ENCODE measurements around the gene DYSF.

DYSF gene

GRCh38 chr2:71604726-71605120 lies 151.4 kb downstream of the DYSF start:
- TF ChIP-seq FOXK2 (IDR thresholded peaks at IDR 0.05) (no peak), TARDBP (IDR thresholded peaks at IDR 0.05) (no peak), HDGF (IDR thresholded peaks at IDR 0.05; ENCODE audit: borderline replicate concordance) (no peak), CTBP1 (IDR thresholded peaks at IDR 0.05; ENCODE audit: borderline replicate concordance) (no peak), PKNOX1 (IDR thresholded peaks at IDR 0.05) (no peak), LEF1 (IDR thresholded peaks at IDR 0.05; ENCODE audit: borderline replicate concordance) (no peak), ELF4 (IDR thresholded peaks at IDR 0.05) (no peak), ARNT (IDR thresholded peaks at IDR 0.05) (no peak), ZNF384 (IDR thresholded peaks at IDR 0.05) (no peak), SUZ12 (IDR thresholded peaks at IDR 0.05) (no peak), L3MBTL2 (conservative IDR thresholded peaks at IDR 0.05) (no peak)
- ChIA-PET CTCF (no interaction called here), POLR2A (no interaction called here)
- no peak for DNase-seq (ENCODE audit: extremely low spot score)

DNA sequence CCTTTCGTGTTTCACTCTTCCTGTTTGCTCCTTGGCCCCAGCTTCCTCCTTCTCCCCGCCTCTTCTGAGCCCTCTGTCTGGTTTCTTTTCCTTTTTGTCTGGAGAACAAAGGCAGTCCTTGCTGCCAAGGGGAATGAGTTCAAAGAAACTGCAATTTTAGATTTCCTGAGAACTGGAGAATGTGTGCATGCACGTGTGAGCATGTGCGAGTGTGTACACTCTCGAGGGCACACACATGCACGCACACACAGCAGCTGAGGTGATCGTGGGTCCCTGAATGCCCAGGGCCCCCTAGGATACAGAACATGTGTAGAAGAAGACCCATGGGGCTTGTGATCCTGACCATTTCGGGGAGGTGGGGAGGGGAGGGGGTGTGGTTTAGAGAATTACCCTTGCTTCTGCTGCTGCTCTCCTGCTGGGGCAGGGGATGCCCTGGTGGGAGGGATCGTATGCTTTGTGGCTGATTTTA lies 151.8 kb downstream of the DYSF start:
- ChIA-PET CTCF (no interaction called here), POLR2A (no interaction called here)
- no peak for DNase-seq (ENCODE audit: extremely low spot score)
- TF ChIP-seq HDGF (IDR thresholded peaks at IDR 0.05; ENCODE audit: borderline replicate concordance) = no peak
- TF ChIP-seq ZNF384 (IDR thresholded peaks at IDR 0.05) = no peak
- TF ChIP-seq FOXA1 (IDR thresholded peaks at IDR 0.05) = no peak
- 0 out of 2 replicates have a peak, but pooled peaks have one; percentile 17 for TF ChIP-seq L3MBTL2 (conservative IDR thresholded peaks at IDR 0.05)
- no peak for TF ChIP-seq ELF4 (IDR thresholded peaks at IDR 0.05)
- TF ChIP-seq SUZ12 (IDR thresholded peaks at IDR 0.05) = no peak
- no peak for TF ChIP-seq LEF1 (IDR thresholded peaks at IDR 0.05; ENCODE audit: borderline replicate concordance)

DNA sequence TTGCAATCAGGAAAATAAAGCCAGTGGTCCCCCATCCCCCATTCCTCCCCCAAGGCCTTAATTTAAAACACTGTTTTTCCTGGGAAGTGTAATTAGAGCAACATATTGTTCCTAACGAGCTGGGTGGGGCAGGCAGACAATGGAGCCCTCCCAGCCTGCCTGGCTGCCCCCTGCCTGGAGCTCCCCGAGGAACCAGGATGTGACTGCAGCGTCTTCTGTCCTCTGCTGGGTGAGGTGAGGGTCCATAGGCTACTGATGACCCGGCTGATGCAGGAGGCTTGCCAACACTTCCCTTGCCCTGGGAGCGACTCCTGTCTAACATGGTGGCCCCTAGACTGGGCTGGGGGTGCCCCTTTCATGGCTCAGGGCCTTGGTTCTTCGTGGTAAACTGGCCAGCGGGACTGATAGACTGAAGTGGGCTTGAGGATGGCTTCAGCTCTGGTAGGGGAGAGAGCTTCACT lies 152.4 kb downstream of the DYSF start:
- ChIA-PET POLR2A (no interaction called here), CTCF (no interaction called here)
- TF ChIP-seq PKNOX1 (IDR thresholded peaks at IDR 0.05) (no peak), ELF4 (IDR thresholded peaks at IDR 0.05) (no peak), FOXK2 (IDR thresholded peaks at IDR 0.05) (no peak), HDGF (IDR thresholded peaks at IDR 0.05; ENCODE audit: borderline replicate concordance) (no peak), L3MBTL2 (conservative IDR thresholded peaks at IDR 0.05) (no peak), ZNF384 (IDR thresholded peaks at IDR 0.05) (no peak), NFRKB (IDR thresholded peaks at IDR 0.05) (no peak), FOXM1 (IDR thresholded peaks at IDR 0.05; ENCODE audit: borderline replicate concordance) (no peak), SP1 (IDR thresholded peaks at IDR 0.05) (no peak), FOXA1 (IDR thresholded peaks at IDR 0.05) (no peak), BHLHE40 (IDR thresholded peaks at IDR 0.05; ENCODE audit: borderline replicate concordance) (no peak), ARNT (IDR thresholded peaks at IDR 0.05) (no peak)
- DNase-seq (ENCODE audit: extremely low spot score) = no peak

DNA sequence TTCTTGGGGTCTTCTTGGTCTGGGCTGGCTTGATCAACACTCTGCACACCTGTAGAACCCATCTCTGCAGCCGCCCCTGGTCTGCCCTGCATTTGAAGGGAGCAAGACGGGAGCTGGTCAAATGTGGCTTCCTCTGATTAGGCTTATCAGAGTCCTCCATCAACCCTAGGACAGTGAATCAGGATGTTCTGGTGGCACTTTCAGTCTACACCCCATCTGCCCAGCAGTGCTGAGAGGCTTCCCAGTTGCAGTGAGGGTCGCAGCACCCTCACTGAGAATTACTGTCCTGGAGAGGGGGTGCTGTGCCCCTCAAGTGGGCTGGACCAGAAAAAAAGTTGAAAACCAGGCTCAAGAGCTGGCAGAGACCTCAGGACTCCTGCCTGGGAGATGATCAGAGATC lies 152.9 kb downstream of the DYSF start:
- POLR2A ChIA-PET = no interaction called here
- DNase-seq (ENCODE audit: extremely low spot score) = no peak
- CTCF ChIA-PET = no interaction called here

DNA sequence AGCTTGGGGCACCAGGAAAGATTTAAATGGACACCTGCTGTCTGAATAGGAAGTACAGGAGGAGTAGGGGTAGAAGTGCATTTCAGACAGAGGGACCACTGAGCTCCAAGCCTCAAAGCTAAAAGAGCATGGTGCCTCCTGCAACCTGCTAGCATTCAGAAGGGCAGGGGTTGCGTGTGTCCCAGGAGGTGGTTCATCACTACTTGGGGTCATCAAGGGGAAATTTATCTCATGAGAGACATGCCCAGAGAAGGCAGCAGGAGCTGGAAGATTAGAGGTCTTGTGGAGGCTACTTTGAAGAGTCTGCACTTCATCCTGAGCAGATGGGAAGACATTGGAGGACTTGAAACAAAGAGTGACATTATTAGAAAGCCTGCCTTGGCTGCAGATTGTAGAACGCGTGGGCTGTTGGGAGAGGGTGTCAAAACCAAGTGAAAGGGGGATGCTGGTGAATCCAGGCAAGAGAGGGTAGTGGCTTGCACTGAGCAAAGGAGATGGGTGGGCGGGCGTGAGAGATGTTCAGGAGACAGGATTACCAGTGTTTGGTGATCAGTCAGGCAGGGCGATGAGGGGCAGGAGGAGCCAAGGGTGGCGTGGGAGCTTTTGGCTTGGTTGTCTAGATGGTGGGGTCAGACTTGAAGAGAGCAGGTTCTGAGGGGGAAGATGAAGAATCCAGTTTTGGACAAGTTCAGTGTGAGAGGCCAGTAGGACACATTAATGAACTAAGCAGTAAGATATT lies 154.0 kb downstream of the DYSF start:
- no peak for DNase-seq (ENCODE audit: extremely low spot score)
- CTCF ChIA-PET = no interaction called here

More for the DNA sequence above, 152.9 kb downstream of the DYSF start:
- TF ChIP-seq BHLHE40 (IDR thresholded peaks at IDR 0.05; ENCODE audit: borderline replicate concordance) (no peak), ZNF384 (IDR thresholded peaks at IDR 0.05) (no peak), CTBP1 (IDR thresholded peaks at IDR 0.05; ENCODE audit: borderline replicate concordance) (no peak)

More for the DNA sequence above, 154.0 kb downstream of the DYSF start:
- POLR2A ChIA-PET = no interaction called here
- TF ChIP-seq FOXA1 (IDR thresholded peaks at IDR 0.05) (no peak), ZNF384 (IDR thresholded peaks at IDR 0.05) (no peak), PKNOX1 (IDR thresholded peaks at IDR 0.05) (no peak), FOXM1 (IDR thresholded peaks at IDR 0.05; ENCODE audit: borderline replicate concordance) (no peak), SP1 (IDR thresholded peaks at IDR 0.05) (no peak), TARDBP (IDR thresholded peaks at IDR 0.05) (no peak), FOXK2 (IDR thresholded peaks at IDR 0.05) (no peak), SUZ12 (IDR thresholded peaks at IDR 0.05) (no peak), L3MBTL2 (conservative IDR thresholded peaks at IDR 0.05) (no peak), BHLHE40 (IDR thresholded peaks at IDR 0.05; ENCODE audit: borderline replicate concordance) (no peak), HDGF (IDR thresholded peaks at IDR 0.05; ENCODE audit: borderline replicate concordance) (no peak), CTBP1 (IDR thresholded peaks at IDR 0.05; ENCODE audit: borderline replicate concordance) (no peak), ELF4 (IDR thresholded peaks at IDR 0.05) (no peak), ARNT (IDR thresholded peaks at IDR 0.05) (no peak), LEF1 (IDR thresholded peaks at IDR 0.05; ENCODE audit: borderline replicate concordance) (no peak), NFRKB (IDR thresholded peaks at IDR 0.05) (no peak)
